IPS DF 19.7 (cell line): ENCODE results near the gene ABCA1.
A peak's percentile ranks its signal among the peaks of the same experiment; 100 is the strongest.
"Not testable (repeated sequence)": the region's sequence is repeated elsewhere in the genome, so short reads cannot be mapped to it uniquely, and the experiment has no call there.

Experiments
- DNase-seq: peaks from one replicate; pipeline ENCODE4 v3.0.0-alpha.2; 2013; ENCODE audit warnings: low read depth, low spot score

ABCA1 gene

GRCh38 chr9:104905153-104905901, 22.6 kb downstream of the ABCA1 start:
- DNase-seq: no peak

GRCh38 chr9:104903609-104904008, 24.3 kb downstream of the ABCA1 start:
- DNase-seq: no peak

- DNase-seq: no peak
Observed at GRCh38 chr9:104900871-104901270, 27.1 kb downstream of the ABCA1 start.

- no peak for DNase-seq
Observed at GRCh38 chr9:104900324-104900723, 27.6 kb downstream of the ABCA1 start.

- DNase-seq: no peak
Observed at GRCh38 chr9:104899759-104900247, 28.2 kb downstream of the ABCA1 start.

GRCh38 chr9:104898376-104898775, 29.6 kb downstream of the ABCA1 start:
- DNase-seq: not testable (repeated sequence)

- DNase-seq: no peak
Observed at GRCh38 chr9:104896131-104896530, 31.8 kb downstream of the ABCA1 start.

- no peak for DNase-seq
Observed at GRCh38 chr9:104895572-104895971, 32.4 kb downstream of the ABCA1 start.

- DNase-seq: no peak
Observed at GRCh38 chr9:104892701-104893100, 35.3 kb downstream of the ABCA1 start.

- no peak for DNase-seq
Observed at GRCh38 chr9:104890433-104890770, 37.6 kb downstream of the ABCA1 start.

GRCh38 chr9:104885818-104886709, 41.9 kb downstream of the ABCA1 start:
- DNase-seq: peak; percentile 80

- DNase-seq: no peak
Observed at GRCh38 chr9:104883169-104883568, 44.8 kb downstream of the ABCA1 start.

GRCh38 chr9:104882566-104882965, 45.4 kb downstream of the ABCA1 start:
- DNase-seq: no peak

- DNase-seq: no peak
Observed at GRCh38 chr9:104882086-104882485, 45.9 kb downstream of the ABCA1 start.

GRCh38 chr9:104879555-104880309, 48.2 kb downstream of the ABCA1 start:
- no peak for DNase-seq

GRCh38 chr9:104876587-104876986, 51.4 kb downstream of the ABCA1 start:
- DNase-seq: no peak

- no peak for DNase-seq
Observed at GRCh38 chr9:104875897-104876296, 52.1 kb downstream of the ABCA1 start.

GRCh38 chr9:104875320-104875719, 52.6 kb downstream of the ABCA1 start:
- DNase-seq: no peak

- DNase-seq: no peak
Observed at GRCh38 chr9:104873489-104873850, 54.5 kb downstream of the ABCA1 start.

- DNase-seq: no peak
Observed at GRCh38 chr9:104872656-104873488, 55.1 kb downstream of the ABCA1 start.

GRCh38 chr9:104871961-104872527, 55.9 kb downstream of the ABCA1 start:
- DNase-seq: no peak
